HCT116 (cell line): ENCODE results near the gene ERC1.

Source experiments
- POLR2A ChIP-seq: IDR thresholded peaks from 2 replicates; pipeline ENCODE4 v1.7.0; 2011; ENCODE audit warnings: borderline replicate concordance; ENCODE audit not compliant: insufficient read depth, insufficient read length; ENCODE audit errors: extremely low read depth
- SIN3A ChIP-seq: IDR thresholded peaks from 2 replicates; pipeline ENCODE4 v1.6.1; 2012; ENCODE audit warnings: low read depth
- ZBTB33 ChIP-seq: IDR thresholded peaks from 2 replicates; pipeline ENCODE4 v1.6.1; 2011; ENCODE audit warnings: mild to moderate bottlenecking, low read length, moderate library complexity; ENCODE audit not compliant: insufficient replicate concordance; ENCODE audit errors: extremely low read depth
- ZNF274 ChIP-seq: fragments of 200-500 bp; sonication (Bioruptor generic); IDR thresholded peaks from 2 replicates; pipeline ENCODE4 v1.6.1; 2014; ENCODE audit warnings: mild to moderate bottlenecking, low read depth, low read length, inconsistent platforms

DNA sequence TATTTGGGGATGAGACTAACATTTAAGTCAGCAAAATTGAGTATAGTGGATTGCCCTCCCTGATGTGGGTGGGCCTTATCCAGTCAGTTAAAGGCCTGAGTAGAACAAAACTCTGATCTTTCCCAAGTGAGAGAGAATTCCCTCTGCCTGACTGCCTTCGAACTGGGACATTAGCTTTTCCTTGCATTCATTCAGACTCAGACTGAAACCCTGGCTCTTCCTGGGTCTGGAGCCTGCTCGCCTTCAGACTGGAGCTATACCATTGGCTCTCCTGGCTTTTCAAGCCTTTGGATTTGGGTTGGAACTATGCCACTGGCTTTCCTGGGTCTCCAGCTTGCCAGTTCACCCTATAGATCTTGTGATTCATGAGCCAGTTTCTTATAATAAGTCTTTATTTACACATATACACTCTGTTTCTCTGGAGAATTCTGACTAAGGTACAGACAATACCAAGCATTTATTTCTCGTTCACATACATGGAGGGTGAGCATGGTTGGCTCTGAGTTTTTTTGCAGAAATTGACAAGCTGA is 296.5 kb downstream of the ERC1 start:
- no peak for TF ChIP-seq ZBTB33
- no peak for TF ChIP-seq POLR2A
- TF ChIP-seq SIN3A = no peak
- TF ChIP-seq ZNF274 = no peak
